Panc1 (cell line): ENCODE measurements around the gene CHSY1. TPM values are rescaled to one million over a fixed set of nuclear protein-coding genes. Genes with fewer than 3 reads are reported as not detected.

Experiments used
- ATAC-seq: fragments of 200-7000 bp; cut with Tn5 transposase; 2 replicates; pipeline ENCODE4 v1.9.1; 2020; ENCODE audit warnings: mild to moderate bottlenecking, moderate library complexity
- BruUV-seq: library from RNA; stranded (reverse); fragments of 400-500 nt; replicated peaks from 2 replicates; lab custom pipeline; 2021; lab: Mats Ljungman, UMichigan
- CTCF ChIA-PET: fragments of 300-600 bp; sonication (Branson Sonifier 250); formaldehyde crosslinking; loops from one replicate; lab custom pipeline; 2022; ENCODE audit warnings: antibody characterized with exemption; lab: Charles Lee
- POLR2A ChIA-PET: fragments of 300-600 bp; sonication (Branson Sonifier 250); formaldehyde crosslinking; loops from one replicate; lab custom pipeline; 2022; ENCODE audit warnings: antibody characterized with exemption; lab: Charles Lee
- DNase-seq: peaks from one replicate; pipeline ENCODE4 v3.0.0-alpha.2; 2010; ENCODE audit warnings: low read depth, low spot score
- H3K27ac ChIP-seq: 2 replicates; pipeline ENCODE4 v1.5.1; 2011; ENCODE audit warnings: mild to moderate bottlenecking, low read length, inconsistent platforms
- H3K27me3 ChIP-seq: fragments of 200-500 bp; sonication (Bioruptor generic); 2 replicates; pipeline ENCODE4 v1.6.0; 2014; ENCODE audit warnings: low read length, inconsistent platforms; ENCODE audit not compliant: control insufficient read depth, insufficient read depth
- H3K36me3 ChIP-seq: fragments of 200-500 bp; sonication (Bioruptor generic); 2 replicates; pipeline ENCODE4 v1.5.1; 2014; ENCODE audit warnings: inconsistent platforms, mild to moderate bottlenecking, low read length, moderate library complexity; ENCODE audit not compliant: control insufficient read depth, insufficient read depth
- H3K4me1 ChIP-seq: 2 replicates; pipeline ENCODE4 v1.5.1; 2011; ENCODE audit warnings: inconsistent platforms, mild to moderate bottlenecking, low read length, moderate library complexity; ENCODE audit not compliant: control insufficient read depth, insufficient read depth
- H3K4me3 ChIP-seq, 2 experiments: 2 replicates each; pipeline ENCODE4 v1.5.1; 2011 to 2012; ENCODE audit warnings: low read depth in 2 of 2, low read length in 2 of 2, mild to moderate bottlenecking in 2 of 2, inconsistent platforms in 1 of 2, moderate library complexity in 1 of 2
- H3K9me3 ChIP-seq: fragments of 200-500 bp; sonication (Bioruptor generic); 2 replicates; pipeline ENCODE4 v1.5.1; 2014; ENCODE audit warnings: low read depth, mild to moderate bottlenecking, inconsistent platforms, low read length, moderate library complexity; ENCODE audit not compliant: control insufficient read depth, insufficient read depth
- POLR2AphosphoS5 ChIP-seq: IDR thresholded peaks from 2 replicates; pipeline ENCODE4 v1.6.1; 2012; ENCODE audit warnings: mild to moderate bottlenecking, low read depth, low read length, moderate library complexity
- SIN3A ChIP-seq: IDR thresholded peaks from 2 replicates; pipeline ENCODE4 v1.6.1; 2012; ENCODE audit warnings: low read depth, mild to moderate bottlenecking, low read length, moderate library complexity, borderline replicate concordance; ENCODE audit not compliant: insufficient read depth
- TCF7L2 ChIP-seq: IDR thresholded peaks from 2 replicates; pipeline ENCODE4 v1.6.1; 2011; ENCODE audit warnings: mild to moderate bottlenecking, low read depth, low read length, inconsistent platforms
- in situ Hi-C: cut with HindIII; loops from 2 replicates; pipeline ENCODE4 v1.10.0; 2016; ENCODE audit warnings: low sequenced_read_pairs, low pct_unique_long_range_greater_than_20kb
- intact Hi-C: fragments of 100-400 bp; cut with micrococcal nuclease; formaldehyde crosslinking; loops from one replicate; pipeline ENCODE4 v1.10.0; 2022; ENCODE audit not compliant: unreplicated experiment
- total RNA-seq: library from RNA; stranded (reverse); gene quantifications from one replicate; pipeline ENCODE4 v1.2.1, GENCODE V29; 2021; ENCODE audit not compliant: unreplicated experiment
- TF ChIP-seq, protein P1 (sequence below): fragments of 450-650 bp; IDR thresholded peaks from 2 replicates; pipeline ENCODE4 v1.5.1; 2017; ENCODE audit warnings: mild to moderate bottlenecking
- TF ChIP-seq, protein P2 (sequence below), 2 experiments: IDR thresholded peaks; 2 replicates each; pipeline ENCODE4 v1.6.1; 2011 to 2012; ENCODE audit warnings: low read depth in 2 of 2, control low read depth in 1 of 2, low read length in 1 of 2, mild to moderate bottlenecking in 1 of 2, moderate library complexity in 1 of 2; ENCODE audit not compliant: insufficient read depth in 1 of 2

The CHSY1 gene
- total RNA-seq, 1 experiment from 2014 or later = 50.8 TPM

GRCh38 chr15:101147181-101147580, 104.7 kb downstream of the CHSY1 start:
- TF ChIP-seq POLR2AphosphoS5 (no peak), SIN3A (no peak), TCF7L2 (no peak)
- TF ChIP-seq, protein P1, sequence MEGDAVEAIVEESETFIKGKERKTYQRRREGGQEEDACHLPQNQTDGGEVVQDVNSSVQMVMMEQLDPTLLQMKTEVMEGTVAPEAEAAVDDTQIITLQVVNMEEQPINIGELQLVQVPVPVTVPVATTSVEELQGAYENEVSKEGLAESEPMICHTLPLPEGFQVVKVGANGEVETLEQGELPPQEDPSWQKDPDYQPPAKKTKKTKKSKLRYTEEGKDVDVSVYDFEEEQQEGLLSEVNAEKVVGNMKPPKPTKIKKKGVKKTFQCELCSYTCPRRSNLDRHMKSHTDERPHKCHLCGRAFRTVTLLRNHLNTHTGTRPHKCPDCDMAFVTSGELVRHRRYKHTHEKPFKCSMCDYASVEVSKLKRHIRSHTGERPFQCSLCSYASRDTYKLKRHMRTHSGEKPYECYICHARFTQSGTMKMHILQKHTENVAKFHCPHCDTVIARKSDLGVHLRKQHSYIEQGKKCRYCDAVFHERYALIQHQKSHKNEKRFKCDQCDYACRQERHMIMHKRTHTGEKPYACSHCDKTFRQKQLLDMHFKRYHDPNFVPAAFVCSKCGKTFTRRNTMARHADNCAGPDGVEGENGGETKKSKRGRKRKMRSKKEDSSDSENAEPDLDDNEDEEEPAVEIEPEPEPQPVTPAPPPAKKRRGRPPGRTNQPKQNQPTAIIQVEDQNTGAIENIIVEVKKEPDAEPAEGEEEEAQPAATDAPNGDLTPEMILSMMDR = no peak
- TF ChIP-seq, protein P2, sequence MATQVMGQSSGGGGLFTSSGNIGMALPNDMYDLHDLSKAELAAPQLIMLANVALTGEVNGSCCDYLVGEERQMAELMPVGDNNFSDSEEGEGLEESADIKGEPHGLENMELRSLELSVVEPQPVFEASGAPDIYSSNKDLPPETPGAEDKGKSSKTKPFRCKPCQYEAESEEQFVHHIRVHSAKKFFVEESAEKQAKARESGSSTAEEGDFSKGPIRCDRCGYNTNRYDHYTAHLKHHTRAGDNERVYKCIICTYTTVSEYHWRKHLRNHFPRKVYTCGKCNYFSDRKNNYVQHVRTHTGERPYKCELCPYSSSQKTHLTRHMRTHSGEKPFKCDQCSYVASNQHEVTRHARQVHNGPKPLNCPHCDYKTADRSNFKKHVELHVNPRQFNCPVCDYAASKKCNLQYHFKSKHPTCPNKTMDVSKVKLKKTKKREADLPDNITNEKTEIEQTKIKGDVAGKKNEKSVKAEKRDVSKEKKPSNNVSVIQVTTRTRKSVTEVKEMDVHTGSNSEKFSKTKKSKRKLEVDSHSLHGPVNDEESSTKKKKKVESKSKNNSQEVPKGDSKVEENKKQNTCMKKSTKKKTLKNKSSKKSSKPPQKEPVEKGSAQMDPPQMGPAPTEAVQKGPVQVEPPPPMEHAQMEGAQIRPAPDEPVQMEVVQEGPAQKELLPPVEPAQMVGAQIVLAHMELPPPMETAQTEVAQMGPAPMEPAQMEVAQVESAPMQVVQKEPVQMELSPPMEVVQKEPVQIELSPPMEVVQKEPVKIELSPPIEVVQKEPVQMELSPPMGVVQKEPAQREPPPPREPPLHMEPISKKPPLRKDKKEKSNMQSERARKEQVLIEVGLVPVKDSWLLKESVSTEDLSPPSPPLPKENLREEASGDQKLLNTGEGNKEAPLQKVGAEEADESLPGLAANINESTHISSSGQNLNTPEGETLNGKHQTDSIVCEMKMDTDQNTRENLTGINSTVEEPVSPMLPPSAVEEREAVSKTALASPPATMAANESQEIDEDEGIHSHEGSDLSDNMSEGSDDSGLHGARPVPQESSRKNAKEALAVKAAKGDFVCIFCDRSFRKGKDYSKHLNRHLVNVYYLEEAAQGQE (IDR thresholded peaks at IDR 0.05; ENCODE audit: insufficient read depth in 1 of 2, low read depth in 2 of 2, low read length in 1 of 2) = no peak
- H3K27me3 ChIP-seq = no peaks in the 10 kb centered on the region
- no peak overlapping the region for H3K27ac ChIP-seq
- BruUV-seq = no TSS peak
- DNase-seq = no peak
- H3K36me3 ChIP-seq = no peaks in the 10 kb centered on the region
- ChIA-PET CTCF (no interaction called here), POLR2A (no interaction called here)
- H3K4me3 ChIP-seq = no peak overlapping the region
- intact Hi-C loops = no loop called here
- H3K4me1 ChIP-seq = peaks cover 16% of the 10 kb centered on the region; the same call in 1 of the 2 replicates
- no peak for ATAC-seq
- in situ Hi-C loops = no loop called here
- no peaks in the 10 kb centered on the region for H3K9me3 ChIP-seq

DNA sequence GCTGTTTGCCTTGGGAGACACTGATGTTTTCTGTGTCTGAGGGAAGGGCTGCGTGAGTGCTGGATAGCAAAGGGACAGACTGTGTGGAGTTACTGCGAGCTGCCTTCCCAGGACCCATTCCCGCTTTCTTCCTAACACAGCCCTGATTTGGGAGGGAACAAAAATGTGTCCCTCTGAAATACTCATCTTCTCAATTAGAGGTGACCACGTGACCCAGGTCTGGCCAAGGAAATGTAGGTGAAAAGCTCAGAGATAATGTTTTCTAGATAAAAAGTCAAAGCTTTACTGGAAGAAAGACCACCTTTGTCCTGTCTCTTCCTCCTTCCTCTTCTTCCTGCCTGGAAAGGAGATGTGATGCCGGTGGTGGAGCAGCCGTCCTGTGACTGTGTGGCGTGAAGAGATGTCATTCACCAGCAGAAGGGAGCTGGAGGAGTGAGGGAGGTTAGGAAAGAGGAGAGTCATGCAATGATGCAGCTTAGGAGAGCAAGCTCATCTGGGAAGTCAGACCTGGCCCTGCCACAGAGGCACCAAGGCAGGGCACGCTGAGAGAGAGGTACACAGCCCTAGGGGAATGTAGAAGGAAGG, 105.6 kb downstream of the CHSY1 start:
- peaks cover 16% of the 10 kb centered on the region; the same call in 1 of the 2 replicates for H3K4me1 ChIP-seq
- TF ChIP-seq, protein P2 (IDR thresholded peaks at IDR 0.05; ENCODE audit: insufficient read depth in 1 of 2, low read depth in 2 of 2, low read length in 1 of 2) = no peak
- no peak for TF ChIP-seq TCF7L2
- no peak for TF ChIP-seq POLR2AphosphoS5
- TF ChIP-seq SIN3A = no peak
- TF ChIP-seq, protein P1 = no peak
- no TSS peak for BruUV-seq
- ATAC-seq (no peak), DNase-seq (no peak)
- ChIA-PET POLR2A (no interaction called here), CTCF (no interaction called here)
- no peaks in the 10 kb centered on the region for H3K36me3 ChIP-seq
- intact Hi-C loops (no loop called here), in situ Hi-C loops (no loop called here)
- no peaks in the 10 kb centered on the region for H3K9me3 ChIP-seq
- H3K27ac ChIP-seq = no peak overlapping the region
- no peaks in the 10 kb centered on the region for H3K27me3 ChIP-seq
- no peak overlapping the region for H3K4me3 ChIP-seq
